ENCODE data around the gene ABCB8. TPM values are rescaled to one million over a fixed set of nuclear protein-coding genes. Genes with fewer than 3 reads are reported as not detected.
A peak's percentile ranks its signal among the peaks of the same experiment; 100 is the strongest.

ABCB8 gene
- total and polyA plus RNA-seq, 9 of the 15 experiments (the other 6 are each of a cell fraction or from before 2014, with no cell fraction given): 7.6 to 106 (median 36.3) TPM

DNA sequence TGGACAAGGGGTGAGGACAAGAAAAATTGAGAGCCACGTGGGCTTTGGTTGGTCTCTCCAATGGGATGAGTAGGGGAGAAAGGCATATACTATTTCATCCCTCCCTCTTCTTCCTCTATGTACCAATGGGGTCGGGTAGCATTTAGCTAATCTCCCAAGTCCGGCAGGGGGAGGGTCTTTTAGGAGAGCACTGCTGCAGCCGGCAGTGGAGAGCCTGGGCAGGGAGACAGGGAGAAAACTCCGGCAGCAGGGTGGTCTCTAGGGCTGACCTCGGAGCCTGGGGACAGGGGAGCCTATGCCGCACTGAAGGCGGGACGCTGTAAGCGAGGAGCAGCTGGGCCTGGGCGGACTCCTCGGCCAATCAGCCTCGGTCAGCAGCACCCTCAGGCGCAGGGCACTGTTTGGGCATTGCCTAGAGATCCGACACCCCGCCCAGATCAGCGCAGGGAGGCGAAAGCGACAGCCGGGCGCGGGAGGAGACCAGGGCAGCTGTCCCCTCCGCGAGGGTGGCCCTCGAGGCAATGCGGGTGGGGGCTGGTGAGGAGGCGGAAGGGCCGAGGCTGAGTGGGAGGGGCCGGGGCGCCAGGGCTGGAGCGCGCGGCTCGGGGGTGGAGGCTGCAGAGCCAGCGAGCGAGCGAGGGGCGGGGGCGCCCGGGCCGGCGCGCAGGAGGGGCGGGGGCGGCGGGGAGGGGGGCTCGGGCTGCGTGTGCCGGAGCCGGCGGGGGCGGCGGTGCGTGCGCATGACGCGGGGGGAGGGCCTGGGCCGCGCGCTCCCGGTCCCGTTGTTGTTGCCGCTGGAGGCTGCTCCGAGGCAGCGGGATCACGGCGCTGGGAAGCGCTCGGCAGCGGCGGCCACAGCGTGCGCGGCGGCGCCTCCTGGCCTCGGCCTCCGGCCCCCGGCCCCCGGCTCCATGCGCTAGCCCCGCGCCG, 57.7 kb downstream of the ABCB8 start, which contains the start of gene AGAP3 (continued):
- TF ChIP-seq, protein P1, sequence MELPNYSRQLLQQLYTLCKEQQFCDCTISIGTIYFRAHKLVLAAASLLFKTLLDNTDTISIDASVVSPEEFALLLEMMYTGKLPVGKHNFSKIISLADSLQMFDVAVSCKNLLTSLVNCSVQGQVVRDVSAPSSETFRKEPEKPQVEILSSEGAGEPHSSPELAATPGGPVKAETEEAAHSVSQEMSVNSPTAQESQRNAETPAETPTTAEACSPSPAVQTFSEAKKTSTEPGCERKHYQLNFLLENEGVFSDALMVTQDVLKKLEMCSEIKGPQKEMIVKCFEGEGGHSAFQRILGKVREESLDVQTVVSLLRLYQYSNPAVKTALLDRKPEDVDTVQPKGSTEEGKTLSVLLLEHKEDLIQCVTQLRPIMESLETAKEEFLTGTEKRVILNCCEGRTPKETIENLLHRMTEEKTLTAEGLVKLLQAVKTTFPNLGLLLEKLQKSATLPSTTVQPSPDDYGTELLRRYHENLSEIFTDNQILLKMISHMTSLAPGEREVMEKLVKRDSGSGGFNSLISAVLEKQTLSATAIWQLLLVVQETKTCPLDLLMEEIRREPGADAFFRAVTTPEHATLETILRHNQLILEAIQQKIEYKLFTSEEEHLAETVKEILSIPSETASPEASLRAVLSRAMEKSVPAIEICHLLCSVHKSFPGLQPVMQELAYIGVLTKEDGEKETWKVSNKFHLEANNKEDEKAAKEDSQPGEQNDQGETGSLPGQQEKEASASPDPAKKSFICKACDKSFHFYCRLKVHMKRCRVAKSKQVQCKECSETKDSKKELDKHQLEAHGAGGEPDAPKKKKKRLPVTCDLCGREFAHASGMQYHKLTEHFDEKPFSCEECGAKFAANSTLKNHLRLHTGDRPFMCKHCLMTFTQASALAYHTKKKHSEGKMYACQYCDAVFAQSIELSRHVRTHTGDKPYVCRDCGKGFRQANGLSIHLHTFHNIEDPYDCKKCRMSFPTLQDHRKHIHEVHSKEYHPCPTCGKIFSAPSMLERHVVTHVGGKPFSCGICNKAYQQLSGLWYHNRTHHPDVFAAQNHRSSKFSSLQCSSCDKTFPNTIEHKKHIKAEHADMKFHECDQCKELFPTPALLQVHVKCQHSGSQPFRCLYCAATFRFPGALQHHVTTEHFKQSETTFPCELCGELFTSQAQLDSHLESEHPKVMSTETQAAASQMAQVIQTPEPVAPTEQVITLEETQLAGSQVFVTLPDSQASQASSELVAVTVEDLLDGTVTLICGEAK (IDR thresholded peaks at IDR 0.05): peak; percentile 51
- TF ChIP-seq, protein P1 (CRISPR knock-in tag; IDR thresholded peaks at IDR 0.05): no peak
- TF ChIP-seq NCOA6 (IDR thresholded peaks at IDR 0.05) (no peak), FOXO4 (CRISPR knock-in tag; IDR thresholded peaks at IDR 0.05) (0 out of 2 replicates have a peak, but pooled peaks have one; percentile 34), DACH1 (IDR thresholded peaks at IDR 0.05; ENCODE audit: partially characterized antibody) (peak; percentile 64), ZNF639 (CRISPR knock-in tag; conservative IDR thresholded peaks at IDR 0.05 in 1 of 2, IDR thresholded peaks at IDR 0.05 in 1 of 2) (peak in 1 of 2 experiments; percentile 67; a peak in 1 of 4 replicates), TAF9B (IDR thresholded peaks at IDR 0.05; ENCODE audit: partially characterized antibody) (no peak)
- TF ChIP-seq, protein P2, sequence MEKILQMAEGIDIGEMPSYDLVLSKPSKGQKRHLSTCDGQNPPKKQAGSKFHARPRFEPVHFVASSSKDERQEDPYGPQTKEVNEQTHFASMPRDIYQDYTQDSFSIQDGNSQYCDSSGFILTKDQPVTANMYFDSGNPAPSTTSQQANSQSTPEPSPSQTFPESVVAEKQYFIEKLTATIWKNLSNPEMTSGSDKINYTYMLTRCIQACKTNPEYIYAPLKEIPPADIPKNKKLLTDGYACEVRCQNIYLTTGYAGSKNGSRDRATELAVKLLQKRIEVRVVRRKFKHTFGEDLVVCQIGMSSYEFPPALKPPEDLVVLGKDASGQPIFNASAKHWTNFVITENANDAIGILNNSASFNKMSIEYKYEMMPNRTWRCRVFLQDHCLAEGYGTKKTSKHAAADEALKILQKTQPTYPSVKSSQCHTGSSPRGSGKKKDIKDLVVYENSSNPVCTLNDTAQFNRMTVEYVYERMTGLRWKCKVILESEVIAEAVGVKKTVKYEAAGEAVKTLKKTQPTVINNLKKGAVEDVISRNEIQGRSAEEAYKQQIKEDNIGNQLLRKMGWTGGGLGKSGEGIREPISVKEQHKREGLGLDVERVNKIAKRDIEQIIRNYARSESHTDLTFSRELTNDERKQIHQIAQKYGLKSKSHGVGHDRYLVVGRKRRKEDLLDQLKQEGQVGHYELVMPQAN (IDR thresholded peaks at IDR 0.05; ENCODE audit: borderline replicate concordance): peak; percentile 65
- TF ChIP-seq, protein P3, sequence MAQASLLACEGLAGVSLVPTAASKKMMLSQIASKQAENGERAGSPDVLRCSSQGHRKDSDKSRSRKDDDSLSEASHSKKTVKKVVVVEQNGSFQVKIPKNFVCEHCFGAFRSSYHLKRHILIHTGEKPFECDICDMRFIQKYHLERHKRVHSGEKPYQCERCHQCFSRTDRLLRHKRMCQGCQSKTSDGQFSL (CRISPR knock-in tag; IDR thresholded peaks at IDR 0.05): peak; percentile 64; the same call in 1 of the 2 replicates
- TF ChIP-seq, protein P3 (tag; IDR thresholded peaks at IDR 0.05): no peak

Measured in K562 (cell line).